GM23338 (cell line): ENCODE measurements around the gene ERCC6L. TPM values are rescaled to one million over a fixed set of nuclear protein-coding genes. Genes with fewer than 3 reads are reported as not detected.

Experiments
- ATAC-seq: fragments of 200-7000 bp; cut with Tn5 transposase; 3 replicates; pipeline ENCODE4 v1.9.1; 2020
- DNase-seq: peaks from one replicate; pipeline ENCODE4 v3.0.0-alpha.2; 2015; ENCODE audit warnings: low spot score
- H2AFZ ChIP-seq: fragments of 200-600 bp; sonication (generic); 2 replicates; pipeline ENCODE4 v1.8.0; 2016; ENCODE audit warnings: antibody characterized with exemption, mild to moderate bottlenecking, moderate library complexity
- H3F3A ChIP-seq: fragments of 200-600 bp; sonication (generic); replicated peaks from 2 replicates; pipeline ENCODE4 v1.8.0; 2017; ENCODE audit warnings: antibody characterized with exemption, mixed run types, low read depth
- H3K27ac ChIP-seq: fragments of 200-600 bp; sonication (generic); 2 replicates; pipeline ENCODE4 v1.6.1; 2016; ENCODE audit warnings: low read depth
- H3K27me3 ChIP-seq: fragments of 200-600 bp; sonication (generic); 2 replicates; pipeline ENCODE4 v1.8.0; 2016; ENCODE audit warnings: mild to moderate bottlenecking, mixed run types, moderate library complexity; ENCODE audit not compliant: insufficient read depth
- H3K36me3 ChIP-seq: fragments of 200-600 bp; sonication (generic); 2 replicates; pipeline ENCODE4 v1.8.0; 2016; ENCODE audit warnings: mild to moderate bottlenecking; ENCODE audit not compliant: insufficient read depth
- H3K4me1 ChIP-seq: fragments of 200-600 bp; sonication (generic); 2 replicates; pipeline ENCODE4 v1.8.0; 2016; ENCODE audit warnings: mild to moderate bottlenecking, moderate library complexity; ENCODE audit not compliant: insufficient read depth
- H3K4me2 ChIP-seq: fragments of 200-600 bp; sonication (generic); 2 replicates; pipeline ENCODE4 v1.7.1; 2017; ENCODE audit warnings: mixed run types
- H3K4me3 ChIP-seq: fragments of 200-600 bp; sonication (generic); 2 replicates; pipeline ENCODE4 v1.6.1; 2016; ENCODE audit warnings: mixed run types
- H3K79me2 ChIP-seq: fragments of 200-600 bp; sonication (generic); replicated peaks from 2 replicates; pipeline ENCODE4 v1.8.0; 2017; ENCODE audit warnings: mild to moderate bottlenecking; ENCODE audit not compliant: insufficient read depth
- H3K9me2 ChIP-seq: fragments of 200-600 bp; sonication (generic); 2 replicates; pipeline ENCODE4 v1.8.0; 2017; ENCODE audit not compliant: insufficient read depth
- H4K20me1 ChIP-seq: fragments of 200-600 bp; sonication (generic); replicated peaks from 2 replicates; pipeline ENCODE4 v1.8.0; 2017; ENCODE audit warnings: mild to moderate bottlenecking; ENCODE audit not compliant: insufficient read depth
- H3K27ac Mint-ChIP-seq: 2 replicates; pipeline ENCODE4 v1.8.0; 2020; ENCODE audit warnings: inconsistent platforms, mild to moderate bottlenecking, moderate library complexity, mixed read lengths
- H3K27me3 Mint-ChIP-seq: 3 replicates; pipeline ENCODE4 v1.8.0; 2022; ENCODE audit warnings: low read depth, mild to moderate bottlenecking, moderate library complexity, mixed read lengths, inconsistent platforms; ENCODE audit not compliant: insufficient read depth, poor library complexity
- H3K36me3 Mint-ChIP-seq: 3 replicates; pipeline ENCODE4 v1.8.0; 2021; ENCODE audit warnings: low read depth, mild to moderate bottlenecking, inconsistent platforms, moderate library complexity, mixed read lengths
- H3K4me1 Mint-ChIP-seq: 3 replicates; pipeline ENCODE4 v1.8.0; 2020; ENCODE audit warnings: mild to moderate bottlenecking, inconsistent platforms, mixed read lengths
- H3K4me3 Mint-ChIP-seq: 3 replicates; pipeline ENCODE4 v1.8.0; 2021; ENCODE audit warnings: moderate library complexity, mild to moderate bottlenecking, inconsistent platforms, mixed read lengths
- H3K9me3 Mint-ChIP-seq: 3 replicates; pipeline ENCODE4 v1.8.0; 2020; ENCODE audit warnings: moderate library complexity, mild to moderate bottlenecking, inconsistent platforms, mixed read lengths
- CREB1 ChIP-seq: fragments of 250-450 bp; sonication (Bioruptor Pico); IDR thresholded peaks from 2 replicates; pipeline ENCODE4 v1.5.0; 2020; ENCODE audit warnings: low read depth, mild to moderate bottlenecking, moderate library complexity
- CTCF ChIP-seq, 2 experiments: fragments of 200-600 bp in 1 of 2; sonication (generic) in 1 of 2; conservative IDR thresholded peaks; 2 replicates each; pipeline versions ENCODE4 v1.5.1 to v1.6.1; 2016 to 2017; ENCODE audit warnings: antibody characterized with exemption in 2 of 2, low read depth in 2 of 2, mild to moderate bottlenecking in 2 of 2, moderate library complexity in 1 of 2
- ETS1 ChIP-seq: IDR thresholded peaks from 2 replicates; pipeline ENCODE4 v1.6.1; 2016; ENCODE audit warnings: antibody characterized with exemption
- EZH2 ChIP-seq: fragments of 200-600 bp; sonication (generic); IDR thresholded peaks from one replicate; pipeline ENCODE4 v1.8.0; 2017; ENCODE audit warnings: antibody characterized with exemption, mild to moderate bottlenecking, low read depth; ENCODE audit not compliant: unreplicated experiment
- EZH2phosphoT487 ChIP-seq: fragments of 200-600 bp; sonication (generic); IDR thresholded peaks from one replicate; pipeline ENCODE4 v1.8.1; 2018; ENCODE audit warnings: antibody characterized with exemption; ENCODE audit not compliant: unreplicated experiment
- JUNB ChIP-seq: IDR thresholded peaks from one replicate; pipeline ENCODE4 v1.6.1; 2016; ENCODE audit warnings: antibody characterized with exemption; ENCODE audit not compliant: unreplicated experiment
- NANOG ChIP-seq: IDR thresholded peaks from 2 replicates; pipeline ENCODE4 v1.6.1; 2016; ENCODE audit warnings: antibody characterized with exemption, borderline replicate concordance
- POLR2AphosphoS5 ChIP-seq: IDR thresholded peaks from 2 replicates; pipeline ENCODE4 v1.6.1; 2016; ENCODE audit warnings: antibody characterized with exemption, low read depth
- REST ChIP-seq: IDR thresholded peaks from one replicate; pipeline ENCODE4 v1.6.1; 2018; ENCODE audit warnings: antibody characterized with exemption; ENCODE audit not compliant: unreplicated experiment
- STAT1 ChIP-seq: IDR thresholded peaks from one replicate; pipeline ENCODE4 v1.6.1; 2016; ENCODE audit warnings: antibody characterized with exemption; ENCODE audit not compliant: unreplicated experiment
- ZNF114 ChIP-seq: fragments of 250-450 bp; sonication (Bioruptor Pico); IDR thresholded peaks from 2 replicates; pipeline ENCODE4 v1.5.0; 2020; ENCODE audit warnings: mild to moderate bottlenecking, moderate library complexity
- ZNF331 ChIP-seq: fragments of 250-450 bp; sonication (Bioruptor Pico); IDR thresholded peaks from 2 replicates; pipeline ENCODE4 v1.5.0; 2020; ENCODE audit warnings: low read depth, mild to moderate bottlenecking, moderate library complexity
- polyA plus RNA-seq: library from polyadenylated mRNA; unstranded; fragments of >200 nt; fragmentation: Nextera tagmentation; extraction: Ambion mirVana; gene quantifications from 2 replicates; pipeline ENCODE4 v1.2.1, GENCODE V29; 2016
- total RNA-seq: library from RNA; depleted of rRNA; stranded (reverse); fragments of >200 nt; shearing (Covaris generic); gene quantifications from 2 replicates; pipeline ENCODE4 v1.2.3, GENCODE V29; 2014

Gene ERCC6L
- total and polyA plus RNA-seq, 2 experiments from 2014 or later = 11.3 to 23.1 TPM

- TF ChIP-seq CTCF (conservative IDR thresholded peaks at IDR 0.05; ENCODE audit: low read depth in 2 of 2) (no peak), CREB1 (CRISPR knock-in tag) (no peak), JUNB (no peak), ZNF331 (CRISPR knock-in tag) (no peak), EZH2phosphoT487 (no peak), POLR2AphosphoS5 (no peak), NANOG (no peak)
Observed at GRCh38 chrX:72207366-72207765, 31.5 kb downstream of the ERCC6L start (continued).

GRCh38 chrX:72205706-72206105 lies 33.1 kb downstream of the ERCC6L start:
- H3F3A ChIP-seq = no peaks in the 10 kb centered on the region
- ATAC-seq = no peak
- no peaks in the 10 kb centered on the region for H3K9me3 Mint-ChIP-seq

More at GRCh38 chrX:72205706-72206105, 33.1 kb downstream of the ERCC6L start:
- H4K20me1 ChIP-seq = peaks cover 6% of the 10 kb centered on the region; the same call in 1 of the 2 replicates
- TF ChIP-seq ZNF114 (CRISPR knock-in tag) (no peak), CREB1 (CRISPR knock-in tag) (no peak), REST (no peak), JUNB (no peak), ETS1 (no peak), EZH2 (no peak), STAT1 (no peak)
- no peak overlapping the region for H3K4me3 ChIP-seq
- Mint-ChIP-seq H3K4me1 (peaks cover 22% of the 10 kb centered on the region; the same call in 2 of the 3 replicates), H3K27me3 (no peaks in the 10 kb centered on the region), H3K36me3 (peaks cover 38% of the 10 kb centered on the region), H3K4me3 (no peak overlapping the region), H3K27ac (no peak overlapping the region)
- H3K9me2 ChIP-seq = no peaks in the 10 kb centered on the region
- no peak overlapping the region for H3K4me2 ChIP-seq
- no peak for DNase-seq
- H2AFZ ChIP-seq = no peak overlapping the region
- peaks cover 24% of the 10 kb centered on the region for H3K4me1 ChIP-seq
- 0 out of 2 replicates have a peak, but pooled peaks cover 7% of the 10 kb centered on the region for H3K36me3 ChIP-seq
- no peak overlapping the region for H3K27ac ChIP-seq
- H3K79me2 ChIP-seq = 0 out of 2 replicates have a peak, but pooled peaks cover 3% of the 10 kb centered on the region
- H3K27me3 ChIP-seq = no peaks in the 10 kb centered on the region
